Stimulated activated CD8-positive, alpha-beta memory T cell treated with anti-CD3 and anti-CD28 coated beads, Interleukin-4, amount 100 ng/mL, for 1 hour (primary cell): Measurements from ENCODE around the gene COQ4.

Experiments
- DNase-seq, 2 donors: peaks; one replicate each; pipeline ENCODE4 v3.0.0-alpha.2; 2020; ENCODE audit warnings: low read depth in 2 of 2, low spot score in 1 of 2

The COQ4 gene

GRCh38 chr9:128340691-128341434 is 18.2 kb downstream of the COQ4 start:
- no peak for DNase-seq

DNA sequence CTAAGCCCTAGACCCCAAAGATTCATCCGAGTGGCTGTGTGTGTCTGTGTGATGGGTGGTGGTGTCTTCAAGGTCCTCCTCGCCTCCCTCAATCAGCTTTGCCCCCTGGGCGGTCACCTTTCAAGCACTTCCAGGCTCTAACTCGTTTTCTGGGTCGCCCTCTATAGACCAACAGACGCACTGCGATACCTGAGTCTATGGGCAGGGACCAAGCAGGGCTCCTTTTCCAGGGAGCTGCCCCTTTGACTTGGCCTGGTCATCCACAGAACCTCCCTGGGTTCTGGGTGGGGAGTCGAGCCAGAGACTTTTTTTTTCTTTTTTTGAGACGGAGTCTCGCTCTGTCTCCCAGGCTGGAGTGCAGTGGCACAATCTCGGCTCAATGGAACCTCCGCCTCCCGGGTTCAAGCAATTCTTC is 18.8 kb downstream of the COQ4 start:
- peak; percentile 34 to 36 for DNase-seq

- no peak for DNase-seq
Measured at GRCh38 chr9:128342971-128343680, 20.5 kb downstream of the COQ4 start.

DNA sequence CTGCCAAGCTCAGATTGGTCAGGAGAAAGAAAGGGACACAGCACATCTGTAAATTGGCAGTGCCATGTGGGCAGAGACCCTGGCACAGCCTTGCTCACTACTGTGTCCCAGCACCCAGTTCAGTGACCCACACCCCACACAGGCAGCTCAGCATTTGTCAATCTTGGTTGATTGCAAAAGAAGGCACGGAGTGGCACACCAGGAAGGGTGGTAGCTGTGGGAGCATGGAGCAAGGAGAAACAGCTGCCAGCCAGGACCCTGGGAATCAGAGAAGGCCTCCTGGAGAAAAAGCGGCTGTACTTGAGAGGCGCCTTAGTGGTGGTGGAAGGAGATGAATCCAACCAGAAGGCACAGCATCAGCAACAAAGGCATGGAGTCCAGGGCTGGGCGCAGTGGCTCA is 21.2 kb downstream of the COQ4 start:
- no peak for DNase-seq

- DNase-seq = no peak
Measured at GRCh38 chr9:128344931-128345605, 22.4 kb downstream of the COQ4 start.

DNA sequence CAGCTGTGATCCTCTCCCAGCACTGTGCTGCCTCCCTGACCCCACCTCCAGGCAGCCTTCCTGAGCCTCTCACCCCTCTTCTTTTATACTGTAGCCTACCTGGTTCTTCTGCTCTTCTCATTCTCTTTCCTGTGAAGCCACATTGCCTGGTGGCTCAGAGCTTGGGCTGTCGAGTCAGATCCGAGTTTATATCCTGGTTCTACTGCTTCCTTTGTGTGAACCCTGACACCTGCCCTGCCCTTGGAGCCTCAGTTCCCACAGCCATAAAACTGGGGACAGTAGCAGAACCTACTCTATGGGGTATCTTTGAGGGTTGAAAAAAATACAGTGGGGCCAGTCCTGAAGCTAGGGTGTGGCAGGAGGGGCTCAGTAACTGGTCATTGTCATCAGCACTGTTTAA is 26.5 kb downstream of the COQ4 start:
- DNase-seq = no peak

DNA sequence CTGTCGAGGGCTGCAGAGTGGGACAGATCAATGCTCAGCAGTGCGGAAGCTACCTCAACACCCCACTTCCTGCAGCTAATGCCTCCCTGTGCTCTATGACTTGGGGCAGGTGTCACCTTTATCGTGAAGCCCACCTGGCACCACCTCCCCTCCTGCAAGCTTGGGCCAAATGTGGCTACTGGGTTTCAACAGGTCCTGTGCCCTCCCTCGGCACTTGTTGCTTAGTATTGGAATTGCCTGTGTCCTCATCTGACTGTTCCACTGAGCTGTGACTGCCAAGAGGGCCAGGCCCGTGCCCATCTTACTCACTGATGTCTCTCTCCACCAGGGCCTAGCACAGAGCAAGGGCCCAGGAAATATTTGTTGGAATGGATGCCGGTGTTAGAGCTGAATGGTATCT is 27.1 kb downstream of the COQ4 start:
- no peak for DNase-seq

DNA sequence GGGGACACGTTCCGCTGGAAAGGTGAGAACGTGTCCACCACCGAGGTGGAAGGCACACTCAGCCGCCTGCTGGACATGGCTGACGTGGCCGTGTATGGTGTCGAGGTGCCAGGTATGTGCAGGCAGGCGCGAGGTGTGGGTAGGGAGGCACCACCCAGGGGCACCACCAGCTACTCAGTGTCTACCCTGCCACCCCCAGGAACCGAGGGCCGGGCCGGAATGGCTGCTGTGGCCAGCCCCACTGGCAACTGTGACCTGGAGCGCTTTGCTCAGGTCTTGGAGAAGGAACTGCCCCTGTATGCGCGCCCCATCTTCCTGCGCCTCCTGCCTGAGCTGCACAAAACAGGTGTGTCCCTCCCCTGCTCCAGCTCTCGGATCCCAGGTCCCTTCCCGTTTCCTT is 32.8 kb downstream of the COQ4 start:
- DNase-seq = no peak

- DNase-seq = no peak
Measured at GRCh38 chr9:128358090-128358489, 35.5 kb downstream of the COQ4 start.

DNA sequence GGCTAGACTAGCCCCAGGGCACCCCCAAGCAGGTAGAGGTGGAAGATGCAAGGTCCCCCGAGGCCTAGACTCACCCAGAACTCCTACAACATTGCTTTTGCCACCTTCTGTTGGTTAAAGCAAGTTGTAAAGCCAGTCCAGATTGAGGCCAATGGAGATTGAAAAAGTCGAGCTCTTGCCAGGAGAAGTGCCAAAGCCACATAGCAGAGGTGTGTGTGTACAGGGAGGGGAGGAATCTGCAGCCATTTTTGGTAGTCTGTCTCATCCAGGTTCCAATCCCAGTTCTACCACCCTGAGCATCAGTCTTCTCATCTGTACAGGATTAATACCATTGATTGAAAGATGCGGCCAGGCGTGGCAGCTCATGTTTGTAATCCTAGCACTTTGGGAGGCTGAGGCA is 36.2 kb downstream of the COQ4 start:
- DNase-seq = no peak

- no peak for DNase-seq
Measured at GRCh38 chr9:128360826-128361225, 38.2 kb downstream of the COQ4 start.

- DNase-seq = no peak
Measured at GRCh38 chr9:128361296-128361985, 38.8 kb downstream of the COQ4 start.

- peak; percentile 37 to 44 for DNase-seq
Measured at GRCh38 chr9:128361986-128362646, 39.5 kb downstream of the COQ4 start.

- DNase-seq = no peak
Measured at GRCh38 chr9:128362774-128363173, 40.1 kb downstream of the COQ4 start.

GRCh38 chr9:128365525-128365924 is 42.9 kb downstream of the COQ4 start:
- DNase-seq = no peak

GRCh38 chr9:128369024-128369706 is 46.5 kb downstream of the COQ4 start:
- no peak for DNase-seq

GRCh38 chr9:128370367-128370751 is 47.7 kb downstream of the COQ4 start:
- no peak for DNase-seq

- peak; percentile 89 to 92 for DNase-seq
Measured at GRCh38 chr9:128370752-128371629, 48.4 kb downstream of the COQ4 start, which contains the start of gene URM1. Gene URM1 (plus strand): TSS chr9:128371374. CDS start chr9:128371381, 7 bp downstream.

GRCh38 chr9:128371630-128372117 is 49.0 kb downstream of the COQ4 start:
- no peak for DNase-seq
